Endometrium (tissue), 2 donors: ENCODE results near the gene RAB44.

Experiments used
- FAIRE-seq: peaks from 2 replicates; lab custom pipeline; 2012; peaks lifted over from hg19 to GRCh38; lab: Jason Lieb, UNC
- donor health status: control.
- donor health status: control.

The RAB44 gene

DNA sequence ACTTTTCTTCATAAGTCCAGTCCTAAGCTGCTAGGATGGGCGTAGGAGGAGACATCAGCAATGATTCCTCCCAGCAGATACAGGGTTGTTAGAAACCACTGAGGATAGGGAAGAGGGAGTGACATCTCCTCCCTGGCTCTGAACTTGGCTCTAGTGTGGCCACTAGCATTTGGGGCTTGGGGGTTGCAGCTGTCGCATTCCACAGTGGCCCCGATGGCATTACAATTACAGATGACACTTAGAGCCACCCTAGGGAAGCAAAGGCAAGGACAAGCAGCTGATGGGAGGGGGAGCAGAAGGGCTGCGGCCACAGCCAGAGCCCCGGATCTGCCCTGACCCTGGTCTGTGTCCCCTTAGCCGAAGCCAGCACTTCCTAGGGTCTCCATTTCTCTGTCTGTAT, 28.6 kb upstream of the RAB44 start:
- FAIRE-seq = no peak

DNA sequence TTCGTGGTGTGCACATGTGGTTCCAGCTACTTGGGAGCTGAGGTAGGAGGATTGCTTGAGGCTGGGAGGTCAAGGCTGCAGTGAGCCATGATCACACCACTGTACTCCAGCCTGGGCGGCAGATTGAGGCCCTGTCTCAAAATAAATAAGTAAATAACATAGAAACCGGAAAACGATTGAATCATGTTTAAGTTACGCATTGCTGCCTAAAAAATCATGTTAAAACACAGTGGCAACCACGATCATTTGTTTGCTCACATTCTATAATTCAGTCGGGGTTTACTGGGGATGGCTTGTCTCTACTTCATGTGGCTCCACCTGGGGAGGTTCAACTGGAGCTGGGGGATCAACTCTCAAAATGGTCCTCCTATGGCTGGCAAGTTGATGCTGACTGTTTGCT, 27.4 kb upstream of the RAB44 start:
- FAIRE-seq = no peak

DNA sequence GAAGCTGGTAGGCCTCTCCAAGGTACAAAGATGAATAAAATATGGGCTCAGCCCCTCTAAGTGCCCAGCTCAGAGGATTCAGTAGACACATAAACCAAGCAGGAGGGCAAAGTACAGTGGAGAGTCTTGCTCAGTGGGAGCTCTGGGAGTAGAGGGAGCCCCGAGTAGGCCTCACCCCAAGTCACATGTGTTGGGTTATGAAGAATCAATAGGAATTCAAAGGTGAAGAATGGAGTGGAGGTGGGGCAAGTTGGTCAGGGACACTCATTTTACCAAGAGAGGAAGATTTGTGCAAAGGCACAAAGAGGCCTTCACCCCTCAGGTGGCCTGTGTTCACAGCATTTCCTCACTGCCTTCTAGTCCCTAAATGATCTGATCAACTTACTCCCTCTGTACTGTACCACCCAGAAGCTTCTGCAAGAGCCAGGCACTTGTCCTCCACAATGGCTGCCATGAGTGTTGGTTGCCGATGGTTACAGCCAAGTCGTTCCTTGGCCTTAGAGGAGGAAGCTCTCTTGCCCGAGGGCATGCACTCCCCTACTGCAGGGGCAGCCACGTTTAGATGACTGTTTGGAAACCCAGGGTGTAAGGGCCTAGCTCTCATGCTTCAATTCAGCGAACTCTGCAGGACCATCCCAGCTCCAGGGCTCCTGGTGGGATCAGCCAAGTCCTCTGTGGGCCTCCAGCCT, 25.8 kb upstream of the RAB44 start:
- FAIRE-seq = no peak

DNA sequence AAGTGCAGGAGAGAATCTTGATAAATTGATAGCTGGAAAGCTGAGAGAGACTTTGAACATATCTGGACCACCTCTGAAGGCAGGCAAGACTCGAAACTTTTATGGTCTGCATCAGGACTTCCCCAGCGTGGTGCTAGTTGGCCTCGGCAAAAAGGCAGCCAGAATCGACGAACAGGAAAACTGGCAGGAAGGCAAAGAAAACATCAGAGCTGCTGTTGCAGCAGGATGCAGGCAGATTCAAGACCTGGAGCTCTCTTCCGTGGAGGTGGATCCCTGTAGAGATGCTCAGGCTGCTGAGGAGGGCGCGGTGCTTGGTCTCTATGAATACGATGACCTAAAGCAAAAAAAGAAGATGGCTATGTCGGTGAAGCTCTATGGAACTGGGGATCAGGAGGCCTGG, 23.7 kb upstream of the RAB44 start:
- no peak for FAIRE-seq

DNA sequence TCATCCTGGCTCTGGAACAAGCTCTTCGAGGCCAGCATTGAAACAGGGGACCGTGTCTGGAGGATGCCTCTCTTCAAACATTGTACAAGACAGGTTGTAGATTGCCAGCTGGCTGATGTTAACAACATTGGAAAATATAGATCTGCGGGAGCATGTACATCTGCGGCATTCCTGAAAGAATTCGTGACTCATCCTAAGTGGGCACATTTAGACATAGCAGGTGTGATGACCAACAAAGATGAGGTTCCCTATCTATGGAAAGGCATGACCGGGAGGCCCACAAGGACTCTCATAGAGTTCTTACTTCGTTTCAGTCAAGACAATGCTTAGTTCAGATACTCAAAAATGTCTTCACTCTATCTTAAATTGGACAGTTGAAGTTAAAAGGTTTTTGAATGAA, 22.7 kb upstream of the RAB44 start:
- FAIRE-seq = no peak

DNA sequence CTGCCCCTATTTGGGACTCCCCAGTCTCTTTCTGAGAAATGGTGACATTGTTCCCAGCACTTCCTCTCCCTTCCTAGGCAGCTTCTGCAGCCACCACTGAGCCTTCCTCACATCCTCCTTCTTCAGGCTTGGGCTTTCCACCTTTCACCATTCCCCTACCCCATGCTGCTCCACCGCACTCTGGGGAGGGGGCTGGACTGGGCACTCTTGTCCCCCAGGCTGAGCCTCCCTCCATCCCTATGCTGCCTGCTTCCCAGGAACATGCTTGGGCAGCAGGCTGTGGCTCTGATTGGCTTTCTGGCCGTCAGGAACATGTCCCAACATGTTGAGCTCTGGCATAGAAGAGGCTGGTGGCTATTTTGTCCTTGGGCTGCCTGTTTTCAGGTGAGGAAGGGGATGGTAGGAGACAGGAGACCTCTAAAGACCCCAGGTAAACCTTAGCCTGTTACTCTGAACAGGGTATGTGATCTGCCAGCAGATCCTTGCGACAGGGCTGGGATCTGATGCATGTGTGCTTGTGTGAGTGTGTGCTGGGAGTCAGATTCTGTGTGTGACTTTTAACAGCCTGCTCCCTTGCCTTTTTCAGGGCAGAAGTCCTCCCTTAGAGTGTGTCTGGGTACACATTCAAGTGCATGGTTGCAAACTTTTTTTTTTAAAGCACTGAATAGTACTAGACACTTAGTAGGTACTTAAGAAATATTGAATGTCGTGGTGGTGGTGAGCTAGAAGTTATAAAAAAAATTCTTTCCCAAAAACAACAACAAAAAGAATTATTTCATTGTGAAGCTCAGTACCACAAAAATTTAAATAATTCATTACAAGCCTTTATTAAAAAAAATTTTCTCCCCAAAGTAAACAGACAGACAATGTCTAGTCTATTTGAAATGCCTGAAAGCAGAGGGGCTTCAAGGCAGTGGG, 21.2 kb upstream of the RAB44 start:
- no peak for FAIRE-seq

DNA sequence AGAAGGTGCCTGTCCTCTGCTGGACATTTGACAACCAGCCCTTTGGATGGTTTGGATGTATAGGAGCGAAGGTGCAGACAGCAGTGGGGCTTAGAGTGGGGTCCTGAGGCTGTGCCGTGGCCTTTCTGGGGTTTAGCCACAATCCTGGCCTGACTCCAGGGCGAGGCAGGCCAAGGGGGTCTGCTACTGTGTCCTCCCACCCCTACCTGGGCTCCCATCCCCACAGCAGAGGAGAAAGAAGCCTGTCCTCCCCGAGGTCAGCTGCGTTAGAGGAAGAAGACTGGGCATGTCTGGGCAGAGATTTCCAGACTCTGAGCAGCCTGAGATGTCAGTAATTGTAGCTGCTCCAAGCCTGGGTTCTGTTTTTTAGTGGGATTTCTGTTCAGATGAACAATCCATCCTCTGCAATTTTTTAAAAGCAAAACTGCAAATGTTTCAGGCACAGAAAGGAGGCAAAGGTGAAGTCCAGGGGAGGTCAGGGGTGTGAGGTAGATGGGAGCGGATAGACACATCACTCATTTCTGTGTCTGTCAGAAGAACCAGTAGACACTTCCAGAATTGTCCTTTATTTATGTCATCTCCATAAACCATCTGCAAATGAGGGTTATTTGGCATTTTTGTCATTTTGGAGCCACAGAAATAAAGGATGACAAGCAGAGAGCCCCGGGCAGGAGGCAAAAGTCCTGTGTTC, 20.4 kb upstream of the RAB44 start:
- no peak for FAIRE-seq

DNA sequence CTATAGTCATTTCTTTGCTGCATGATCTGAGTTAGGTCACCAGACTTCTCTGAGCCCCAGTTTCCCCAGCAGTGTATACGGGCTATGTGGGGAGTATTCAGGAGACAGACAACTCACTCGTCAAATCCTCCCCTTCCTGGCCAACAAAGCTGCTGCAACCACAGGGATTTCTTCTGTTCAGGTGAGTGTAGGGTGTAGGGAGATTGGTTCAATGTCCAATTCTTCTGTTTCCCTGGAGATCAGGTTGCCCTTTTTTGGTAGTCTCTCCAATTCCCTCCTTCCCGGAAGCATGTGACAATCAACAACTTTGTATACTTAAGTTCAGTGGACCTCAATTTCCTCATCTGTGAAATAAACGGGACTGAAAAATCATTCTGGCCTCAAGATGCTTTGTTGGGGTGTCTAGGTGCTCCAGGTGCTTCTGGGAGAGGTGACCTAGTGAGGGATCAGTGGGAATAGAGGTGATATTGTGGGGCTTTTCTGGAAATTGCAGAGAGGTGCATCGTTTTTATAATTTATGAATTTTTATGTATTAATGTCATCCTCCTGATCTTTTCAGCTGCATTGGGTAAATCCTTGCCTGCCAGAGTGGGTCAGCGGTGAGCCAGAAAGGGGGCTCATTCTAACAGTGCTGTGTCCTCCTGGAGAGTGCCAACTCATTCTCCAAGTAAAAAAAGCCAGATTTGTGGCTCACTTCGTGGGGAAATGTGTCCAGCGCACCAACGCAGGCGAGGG, 19.7 kb upstream of the RAB44 start:
- no peak for FAIRE-seq

DNA sequence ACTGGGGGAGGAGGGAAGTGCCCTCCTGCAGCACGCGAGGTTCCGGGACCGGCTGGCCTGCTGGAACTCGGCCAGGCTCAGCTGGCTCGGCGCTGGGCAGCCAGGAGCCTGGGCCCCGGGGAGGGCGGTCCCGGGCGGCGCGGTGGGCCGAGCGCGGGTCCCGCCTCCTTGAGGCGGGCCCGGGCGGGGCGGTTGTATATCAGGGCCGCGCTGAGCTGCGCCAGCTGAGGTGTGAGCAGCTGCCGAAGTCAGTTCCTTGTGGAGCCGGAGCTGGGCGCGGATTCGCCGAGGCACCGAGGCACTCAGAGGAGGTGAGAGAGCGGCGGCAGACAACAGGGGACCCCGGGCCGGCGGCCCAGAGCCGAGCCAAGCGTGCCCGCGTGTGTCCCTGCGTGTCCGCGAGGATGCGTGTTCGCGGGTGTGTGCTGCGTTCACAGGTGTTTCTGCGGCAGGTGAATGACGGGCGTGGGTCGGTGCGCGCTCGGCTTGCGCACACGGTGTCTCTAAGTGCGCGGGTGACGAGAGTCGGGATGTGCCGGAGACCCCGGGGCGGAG, 19.1 kb upstream of the RAB44 start, which contains the start of gene CDKN1A:
CDKN1A (plus strand) TSS at position 227 of the 555 bp plus-strand sequence. CDS start 5,388 bp downstream, outside the sequence.
- no peak for FAIRE-seq

DNA sequence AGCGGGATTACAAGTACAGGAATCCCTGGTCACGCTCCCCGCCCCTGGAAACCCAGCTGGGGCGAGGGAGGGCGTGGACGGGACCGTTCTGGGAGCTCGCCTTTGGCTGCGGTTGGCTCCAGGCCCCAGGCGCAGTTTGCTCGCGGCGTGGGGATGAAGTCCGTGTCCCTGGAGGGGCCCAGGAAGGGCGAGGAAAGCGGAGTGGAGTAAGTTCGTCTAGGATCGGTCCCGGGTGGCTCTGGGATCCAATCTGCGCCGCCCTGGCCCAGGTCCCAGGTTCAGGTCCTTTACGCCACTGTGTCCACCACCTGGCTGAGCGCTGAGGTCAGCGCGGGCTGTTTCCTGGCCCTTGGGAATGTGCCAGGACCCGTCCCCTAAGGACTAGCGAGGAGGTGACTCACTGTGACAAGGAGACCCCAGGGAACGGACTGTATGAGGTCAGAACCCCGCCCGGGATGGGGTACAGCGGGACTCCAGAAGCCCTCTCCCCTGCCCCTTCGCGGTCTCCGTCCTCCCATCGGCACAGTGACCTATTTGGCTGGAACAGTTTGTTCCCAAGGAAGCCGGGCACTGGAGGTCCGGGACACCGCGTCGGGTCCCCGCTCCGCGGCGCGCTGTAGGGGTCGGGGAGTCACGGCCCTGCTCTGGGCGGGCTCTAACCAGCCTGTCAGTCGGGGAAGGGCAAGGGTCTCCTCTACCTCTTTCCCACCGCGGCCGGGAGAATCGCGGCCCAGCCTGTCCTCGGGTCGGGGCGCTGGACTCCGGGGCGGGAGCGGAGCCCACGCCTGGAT, 18.4 kb upstream of the RAB44 start:
- FAIRE-seq = no peak

DNA sequence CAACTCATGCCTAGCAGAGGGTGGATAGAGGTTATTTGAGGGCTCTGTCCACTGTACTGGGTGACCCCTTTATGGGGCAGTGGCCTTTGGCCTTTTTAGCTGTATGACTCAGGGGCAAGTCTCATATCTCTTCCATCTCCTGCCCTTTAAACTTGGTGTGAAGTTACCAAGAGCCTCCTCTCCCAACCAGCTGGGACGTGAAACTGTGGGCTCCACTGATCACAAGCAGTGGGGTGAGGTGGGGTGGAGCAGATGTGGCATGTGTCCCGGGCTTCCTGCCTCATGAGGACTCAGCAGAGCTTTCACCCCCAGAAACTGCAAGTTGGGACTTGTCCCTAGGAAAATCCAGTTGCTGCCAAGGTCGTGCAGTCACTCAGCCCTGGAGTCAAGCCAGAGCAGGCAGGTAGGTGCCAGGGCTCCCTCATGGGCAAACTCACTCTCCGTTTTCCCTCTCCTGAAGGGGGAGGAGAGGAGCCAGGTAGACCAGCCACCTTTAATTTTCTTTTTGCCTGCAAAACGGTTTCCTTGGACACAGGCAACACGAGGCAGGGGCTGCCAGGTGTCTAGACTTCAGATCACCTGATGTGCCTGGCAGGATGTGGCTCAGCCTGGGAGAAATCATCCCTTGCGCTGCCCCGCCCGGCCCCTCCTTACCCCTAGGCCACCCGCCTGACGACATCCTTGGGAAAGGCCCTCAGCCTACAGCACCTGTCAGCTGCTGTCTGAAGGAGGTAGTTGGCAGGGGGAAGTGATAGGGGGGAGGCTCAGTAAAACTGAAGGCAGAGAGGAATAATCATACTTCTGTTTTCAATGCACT, 15.1 kb upstream of the RAB44 start:
- FAIRE-seq = no peak

DNA sequence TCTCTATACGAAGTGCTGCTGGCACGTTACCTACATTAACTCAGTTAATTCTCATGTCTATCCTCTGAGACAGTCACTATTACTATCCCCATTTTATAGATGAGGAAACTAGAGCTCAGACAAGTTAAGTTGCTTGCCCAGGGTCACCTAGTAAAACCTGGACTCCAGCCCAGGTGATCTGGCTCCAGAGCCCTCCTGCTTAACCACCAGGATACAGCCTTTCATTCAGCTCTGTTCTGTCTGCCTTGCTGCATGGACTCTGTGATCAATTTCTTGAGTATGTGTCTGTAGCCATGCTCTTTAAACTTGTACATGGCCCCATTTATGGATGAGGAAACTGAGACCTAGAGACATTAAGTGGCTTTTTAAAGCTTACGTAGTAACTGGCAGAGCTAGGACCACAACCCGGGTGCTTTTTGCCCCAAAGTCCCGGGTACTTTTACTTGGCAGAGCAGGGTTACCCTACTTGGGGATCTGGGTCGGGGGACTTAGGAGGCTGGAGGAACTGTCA, 14.4 kb upstream of the RAB44 start:
- no peak for FAIRE-seq

DNA sequence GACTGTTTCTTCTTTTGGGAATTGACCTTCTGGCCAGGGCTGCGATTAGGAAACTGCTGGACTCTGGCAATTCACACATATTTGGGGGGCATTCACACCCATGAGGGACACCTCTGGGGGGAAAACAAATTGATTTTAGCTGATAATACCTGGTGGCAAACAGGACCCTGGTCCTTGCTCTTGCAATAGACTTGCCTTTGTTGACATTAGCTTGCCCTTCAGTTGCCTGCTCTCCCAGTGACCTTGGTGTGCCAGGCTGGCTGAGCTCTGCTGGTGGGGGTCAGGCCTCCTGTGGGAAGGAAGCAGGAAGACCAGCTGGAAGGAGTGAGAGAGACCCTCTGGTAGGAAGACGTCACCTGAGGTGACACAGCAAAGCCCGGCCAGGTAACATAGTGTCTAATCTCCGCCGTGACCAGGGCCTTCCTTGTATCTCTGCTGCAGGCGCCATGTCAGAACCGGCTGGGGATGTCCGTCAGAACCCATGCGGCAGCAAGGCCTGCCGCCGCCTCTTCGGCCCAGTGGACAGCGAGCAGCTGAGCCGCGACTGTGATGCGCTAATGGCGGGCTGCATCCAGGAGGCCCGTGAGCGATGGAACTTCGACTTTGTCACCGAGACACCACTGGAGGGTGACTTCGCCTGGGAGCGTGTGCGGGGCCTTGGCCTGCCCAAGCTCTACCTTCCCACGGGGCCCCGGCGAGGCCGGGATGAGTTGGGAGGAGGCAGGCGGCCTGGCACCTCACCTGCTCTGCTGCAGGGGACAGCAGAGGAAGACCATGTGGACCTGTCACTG, 13.8 kb upstream of the RAB44 start:
- no peak for FAIRE-seq

DNA sequence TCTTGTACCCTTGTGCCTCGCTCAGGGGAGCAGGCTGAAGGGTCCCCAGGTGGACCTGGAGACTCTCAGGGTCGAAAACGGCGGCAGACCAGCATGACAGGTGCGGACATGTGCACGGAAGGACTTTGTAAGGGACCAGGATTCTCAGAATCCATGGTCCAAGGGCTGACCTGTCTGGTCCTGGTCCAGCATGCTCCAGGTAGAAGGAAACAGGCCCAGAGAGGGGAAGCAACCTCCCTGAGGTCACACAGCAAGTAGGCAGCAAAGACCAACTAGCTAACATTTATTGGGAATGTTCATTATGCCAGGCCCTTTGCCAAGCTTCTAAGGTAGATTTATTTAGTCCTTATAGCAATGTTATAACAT, 13.2 kb upstream of the RAB44 start:
- no peak for FAIRE-seq

DNA sequence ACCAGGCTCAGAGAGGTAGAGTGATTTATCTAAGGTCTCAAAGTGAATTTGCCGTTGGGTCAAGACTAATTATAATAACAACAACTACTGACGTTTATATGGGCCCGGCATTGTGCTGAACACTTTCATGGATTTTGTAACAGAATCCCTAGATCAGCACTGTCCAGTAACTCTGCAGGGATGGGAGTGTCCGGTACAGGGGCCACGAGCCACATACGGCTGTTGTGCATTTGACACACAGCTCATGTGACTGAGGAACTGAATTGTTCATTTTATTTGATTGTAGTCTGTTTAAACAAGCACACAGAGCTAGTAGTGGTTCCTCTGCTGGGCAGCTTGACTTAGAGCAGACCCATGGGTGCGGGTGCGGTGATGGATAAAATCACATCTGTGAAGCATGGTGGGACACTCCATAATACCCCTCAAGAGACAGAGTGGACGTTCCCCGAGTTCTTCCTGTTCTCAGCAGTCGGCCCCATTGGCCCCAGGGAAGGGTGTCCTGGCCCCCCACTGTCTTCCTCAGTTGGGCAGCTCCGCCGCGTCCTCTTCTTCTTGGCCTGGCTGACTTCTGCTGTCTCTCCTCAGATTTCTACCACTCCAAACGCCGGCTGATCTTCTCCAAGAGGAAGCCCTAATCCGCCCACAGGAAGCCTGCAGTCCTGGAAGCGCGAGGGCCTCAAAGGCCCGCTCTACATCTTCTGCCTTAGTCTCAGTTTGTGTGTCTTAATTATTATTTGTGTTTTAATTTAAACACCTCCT, 12.3 kb upstream of the RAB44 start:
- FAIRE-seq = no peak

DNA sequence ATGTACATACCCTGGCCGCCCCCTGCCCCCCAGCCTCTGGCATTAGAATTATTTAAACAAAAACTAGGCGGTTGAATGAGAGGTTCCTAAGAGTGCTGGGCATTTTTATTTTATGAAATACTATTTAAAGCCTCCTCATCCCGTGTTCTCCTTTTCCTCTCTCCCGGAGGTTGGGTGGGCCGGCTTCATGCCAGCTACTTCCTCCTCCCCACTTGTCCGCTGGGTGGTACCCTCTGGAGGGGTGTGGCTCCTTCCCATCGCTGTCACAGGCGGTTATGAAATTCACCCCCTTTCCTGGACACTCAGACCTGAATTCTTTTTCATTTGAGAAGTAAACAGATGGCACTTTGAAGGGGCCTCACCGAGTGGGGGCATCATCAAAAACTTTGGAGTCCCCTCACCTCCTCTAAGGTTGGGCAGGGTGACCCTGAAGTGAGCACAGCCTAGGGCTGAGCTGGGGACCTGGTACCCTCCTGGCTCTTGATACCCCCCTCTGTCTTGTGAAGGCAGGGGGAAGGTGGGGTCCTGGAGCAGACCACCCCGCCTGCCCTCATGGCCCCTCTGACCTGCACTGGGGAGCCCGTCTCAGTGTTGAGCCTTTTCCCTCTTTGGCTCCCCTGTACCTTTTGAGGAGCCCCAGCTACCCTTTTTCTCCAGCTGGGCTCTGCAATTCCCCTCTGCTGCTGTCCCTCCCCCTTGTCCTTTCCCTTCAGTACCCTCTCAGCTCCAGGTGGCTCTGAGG, 11.5 kb upstream of the RAB44 start:
- no peak for FAIRE-seq

DNA sequence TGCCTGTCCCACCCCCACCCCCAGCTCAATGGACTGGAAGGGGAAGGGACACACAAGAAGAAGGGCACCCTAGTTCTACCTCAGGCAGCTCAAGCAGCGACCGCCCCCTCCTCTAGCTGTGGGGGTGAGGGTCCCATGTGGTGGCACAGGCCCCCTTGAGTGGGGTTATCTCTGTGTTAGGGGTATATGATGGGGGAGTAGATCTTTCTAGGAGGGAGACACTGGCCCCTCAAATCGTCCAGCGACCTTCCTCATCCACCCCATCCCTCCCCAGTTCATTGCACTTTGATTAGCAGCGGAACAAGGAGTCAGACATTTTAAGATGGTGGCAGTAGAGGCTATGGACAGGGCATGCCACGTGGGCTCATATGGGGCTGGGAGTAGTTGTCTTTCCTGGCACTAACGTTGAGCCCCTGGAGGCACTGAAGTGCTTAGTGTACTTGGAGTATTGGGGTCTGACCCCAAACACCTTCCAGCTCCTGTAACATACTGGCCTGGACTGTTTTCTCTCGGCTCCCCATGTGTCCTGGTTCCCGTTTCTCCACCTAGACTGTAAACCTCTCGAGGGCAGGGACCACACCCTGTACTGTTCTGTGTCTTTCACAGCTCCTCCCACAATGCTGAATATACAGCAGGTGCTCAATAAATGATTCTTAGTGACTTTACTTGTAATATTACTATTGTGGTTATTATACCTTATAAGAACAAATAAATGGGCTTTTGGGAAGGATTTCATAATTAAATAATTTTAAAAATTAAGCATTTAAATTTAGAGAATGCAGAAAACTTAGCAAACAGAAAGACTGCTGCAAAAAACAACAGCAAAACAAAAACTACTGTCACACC, 10.7 kb upstream of the RAB44 start:
- FAIRE-seq = no peak
